SK-N-SH treated with all-trans-retinoic acid at 6 μM for 48 hours (cell line): Measurements from ENCODE around the gene OR6J1.

ENCODE experiments used
- ATAC-seq: fragments of 200-7000 bp; cut with Tn5 transposase; 3 replicates; pipeline ENCODE4 v1.9.1; 2020; ENCODE audit warnings: mild to moderate bottlenecking, moderate library complexity
- ARNTL ChIP-seq: fragments of 450-650 bp; formaldehyde crosslinking; IDR thresholded peaks from 2 replicates; pipeline ENCODE4 v1.5.0; 2020; ENCODE audit warnings: low read depth, mild to moderate bottlenecking, moderate library complexity, borderline replicate concordance
- BACH2 ChIP-seq: fragments of 250-450 bp; sonication (Bioruptor Pico); IDR thresholded peaks from 2 replicates; pipeline ENCODE4 v1.9.0; 2021; ENCODE audit warnings: mild to moderate bottlenecking, borderline replicate concordance
- CREB5 ChIP-seq: fragments of 250-450 bp; sonication (Bioruptor Pico); IDR thresholded peaks from 2 replicates; pipeline ENCODE4 v1.5.1; 2020; ENCODE audit warnings: low read depth, mild to moderate bottlenecking, moderate library complexity
- CSDC2 ChIP-seq: fragments of 250-450 bp; sonication (Bioruptor Pico); IDR thresholded peaks from 2 replicates; pipeline ENCODE4 v1.5.0; 2020; ENCODE audit warnings: mild to moderate bottlenecking, moderate library complexity
- ESRRG ChIP-seq: fragments of 250-450 bp; sonication (Bioruptor Pico); IDR thresholded peaks from 2 replicates; pipeline ENCODE4 v1.6.1; 2021; ENCODE audit warnings: mild to moderate bottlenecking
- GLIS3 ChIP-seq: fragments of 250-450 bp; sonication (Bioruptor Pico); IDR thresholded peaks from 2 replicates; pipeline ENCODE4 v1.5.0; 2020; ENCODE audit warnings: mild to moderate bottlenecking, moderate library complexity
- ISL1 ChIP-seq: fragments of 250-450 bp; sonication (Bioruptor Pico); IDR thresholded peaks from 2 replicates; pipeline ENCODE4 v2.1.2; 2022; ENCODE audit warnings: mild to moderate bottlenecking, moderate library complexity
- OSR1 ChIP-seq: fragments of 250-450 bp; sonication (Bioruptor Pico); IDR thresholded peaks from 2 replicates; pipeline ENCODE4 v1.8.0; 2022; ENCODE audit warnings: moderate library complexity, mild to moderate bottlenecking, inconsistent platforms
- POU6F1 ChIP-seq: fragments of 250-450 bp; sonication (Bioruptor Pico); IDR thresholded peaks from 2 replicates; pipeline ENCODE4 v1.8.0; 2021; ENCODE audit warnings: low read depth, mild to moderate bottlenecking, moderate library complexity, borderline replicate concordance
- RARB ChIP-seq: fragments of 250-450 bp; sonication (Bioruptor Pico); IDR thresholded peaks from 2 replicates; pipeline ENCODE4 v1.8.0; 2021; ENCODE audit warnings: mild to moderate bottlenecking, moderate library complexity
- SNAI2 ChIP-seq: fragments of 250-450 bp; sonication (Bioruptor Pico); IDR thresholded peaks from 2 replicates; pipeline ENCODE4 v1.5.0; 2020; ENCODE audit warnings: mild to moderate bottlenecking, moderate library complexity
- TCF4 ChIP-seq: fragments of 250-450 bp; sonication (Bioruptor Pico); IDR thresholded peaks from 2 replicates; pipeline ENCODE4 v1.8.0; 2021; ENCODE audit warnings: mild to moderate bottlenecking, moderate library complexity, borderline replicate concordance
- TOX ChIP-seq: fragments of 250-450 bp; sonication (Bioruptor Pico); IDR thresholded peaks from 2 replicates; pipeline ENCODE4 v1.8.0; 2021; ENCODE audit warnings: mild to moderate bottlenecking, moderate library complexity, borderline replicate concordance
- TSHZ2 ChIP-seq: fragments of 250-450 bp; sonication (Bioruptor Pico); IDR thresholded peaks from 2 replicates; pipeline ENCODE4 v1.5.0; 2020; ENCODE audit warnings: mild to moderate bottlenecking, moderate library complexity
- ZC3H10 ChIP-seq: fragments of 250-450 bp; sonication (Bioruptor Pico); IDR thresholded peaks from 2 replicates; pipeline ENCODE4 v1.5.1; 2021; ENCODE audit warnings: mild to moderate bottlenecking, moderate library complexity
- ZFP30 ChIP-seq: fragments of 450-650 bp; formaldehyde crosslinking; IDR thresholded peaks from 2 replicates; pipeline ENCODE4 v1.5.0; 2022; ENCODE audit warnings: mild to moderate bottlenecking, moderate library complexity
- ZNF565 ChIP-seq: fragments of 450-650 bp; formaldehyde crosslinking; conservative IDR thresholded peaks from 2 replicates; pipeline ENCODE4 v1.5.0; 2020; ENCODE audit warnings: low read depth, mild to moderate bottlenecking, moderate library complexity
- ZNF70 ChIP-seq: fragments of 450-650 bp; formaldehyde crosslinking; IDR thresholded peaks from 2 replicates; pipeline ENCODE4 v1.5.0; 2020; ENCODE audit warnings: mild to moderate bottlenecking, moderate library complexity
- TF ChIP-seq, protein P1 (sequence below): fragments of 250-450 bp; sonication (Bioruptor Pico); IDR thresholded peaks from 2 replicates; pipeline ENCODE4 v1.5.1; 2021; ENCODE audit warnings: mild to moderate bottlenecking, moderate library complexity

Gene OR6J1

DNA sequence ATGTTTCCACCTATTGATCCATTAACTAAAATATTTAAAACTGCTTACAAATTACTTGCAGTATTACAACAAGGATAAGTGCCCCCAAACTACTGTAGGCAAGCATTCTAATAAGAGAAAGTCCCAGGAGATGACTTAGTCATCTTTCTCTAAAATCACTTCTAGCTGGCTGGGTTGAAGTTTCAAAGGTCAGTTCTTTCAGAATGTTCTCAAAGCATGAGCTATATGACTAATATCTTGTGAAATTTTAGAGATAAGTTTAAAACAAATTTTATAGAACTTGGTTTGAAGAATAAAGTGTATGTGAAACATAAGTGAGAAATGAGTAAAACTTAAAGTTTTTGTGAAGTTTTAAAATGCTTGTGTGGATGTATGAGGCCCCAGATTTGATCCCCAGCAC, 24.3 kb upstream of the OR6J1 start (continued):
- TF ChIP-seq POU6F1 (no peak), SNAI2 (no peak), TSHZ2 (no peak), ZFP30 (CRISPR knock-in tag) (no peak), OSR1 (CRISPR knock-in tag) (no peak)

- no peak for ATAC-seq
- TF ChIP-seq CSDC2 = no peak
Observed at GRCh38 chr14:22667881-22668280, 23.7 kb upstream of the OR6J1 start.

GRCh38 chr14:22666203-22666893, 22.2 kb upstream of the OR6J1 start:
- no peak for ATAC-seq
- TF ChIP-seq ESRRG (CRISPR knock-in tag) (no peak), ARNTL (CRISPR knock-in tag) (no peak), ZNF70 (CRISPR knock-in tag) (no peak), SNAI2 (no peak), TSHZ2 (no peak), TOX (CRISPR knock-in tag) (no peak), ISL1 (no peak), TCF4 (CRISPR knock-in tag) (no peak), CSDC2 (no peak), ZNF565 (no peak), OSR1 (CRISPR knock-in tag) (no peak), RARB (CRISPR knock-in tag) (no peak), BACH2 (CRISPR knock-in tag) (no peak), CREB5 (CRISPR knock-in tag) (no peak)
- TF ChIP-seq, protein P1, sequence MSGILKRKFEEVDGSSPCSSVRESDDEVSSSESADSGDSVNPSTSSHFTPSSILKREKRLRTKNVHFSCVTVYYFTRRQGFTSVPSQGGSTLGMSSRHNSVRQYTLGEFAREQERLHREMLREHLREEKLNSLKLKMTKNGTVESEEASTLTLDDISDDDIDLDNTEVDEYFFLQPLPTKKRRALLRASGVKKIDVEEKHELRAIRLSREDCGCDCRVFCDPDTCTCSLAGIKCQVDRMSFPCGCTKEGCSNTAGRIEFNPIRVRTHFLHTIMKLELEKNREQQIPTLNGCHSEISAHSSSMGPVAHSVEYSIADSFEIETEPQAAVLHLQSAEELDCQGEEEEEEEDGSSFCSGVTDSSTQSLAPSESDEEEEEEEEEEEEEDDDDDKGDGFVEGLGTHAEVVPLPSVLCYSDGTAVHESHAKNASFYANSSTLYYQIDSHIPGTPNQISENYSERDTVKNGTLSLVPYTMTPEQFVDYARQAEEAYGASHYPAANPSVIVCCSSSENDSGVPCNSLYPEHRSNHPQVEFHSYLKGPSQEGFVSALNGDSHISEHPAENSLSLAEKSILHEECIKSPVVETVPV (CRISPR knock-in tag) = no peak

DNA sequence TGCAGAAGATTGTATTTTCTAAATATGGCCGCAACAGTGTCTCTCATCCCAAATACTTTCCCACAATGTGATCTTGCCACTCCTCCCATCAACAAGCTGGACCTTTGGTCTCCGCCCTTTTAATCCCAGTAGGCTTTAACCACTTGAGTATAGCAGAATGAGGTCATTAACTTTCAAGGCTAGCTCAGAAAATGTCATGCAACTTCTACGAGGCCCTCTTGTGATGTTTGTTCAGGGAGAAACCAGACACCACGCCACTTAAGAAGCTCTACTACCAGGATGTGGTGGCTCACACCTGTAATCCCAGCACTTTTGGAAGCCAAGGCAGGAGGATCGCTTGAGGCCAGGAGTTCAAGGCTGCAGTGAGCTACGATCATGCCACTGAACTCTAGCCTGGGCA, 20.1 kb upstream of the OR6J1 start:
- no peak for TF ChIP-seq GLIS3
- no peak for TF ChIP-seq BACH2 (CRISPR knock-in tag)
- no peak for TF ChIP-seq CREB5 (CRISPR knock-in tag)
- TF ChIP-seq ZC3H10 (CRISPR knock-in tag) = no peak
- TF ChIP-seq ARNTL (CRISPR knock-in tag) = no peak
- TF ChIP-seq OSR1 (CRISPR knock-in tag) = no peak
- TF ChIP-seq RARB (CRISPR knock-in tag) = no peak

More for the DNA sequence above, 20.1 kb upstream of the OR6J1 start:
- no peak for ATAC-seq
